ENCODE data around the gene TAC3. TPM values are rescaled to one million over a fixed set of nuclear protein-coding genes. Genes with fewer than 3 reads are reported as not detected.
"Not testable (repeated sequence)": the region's sequence is repeated elsewhere in the genome, so short reads cannot be mapped to it uniquely, and the experiment has no call there.

Gene TAC3
- total RNA-seq, 4 donors from 2014 or later, result not detected

DNA sequence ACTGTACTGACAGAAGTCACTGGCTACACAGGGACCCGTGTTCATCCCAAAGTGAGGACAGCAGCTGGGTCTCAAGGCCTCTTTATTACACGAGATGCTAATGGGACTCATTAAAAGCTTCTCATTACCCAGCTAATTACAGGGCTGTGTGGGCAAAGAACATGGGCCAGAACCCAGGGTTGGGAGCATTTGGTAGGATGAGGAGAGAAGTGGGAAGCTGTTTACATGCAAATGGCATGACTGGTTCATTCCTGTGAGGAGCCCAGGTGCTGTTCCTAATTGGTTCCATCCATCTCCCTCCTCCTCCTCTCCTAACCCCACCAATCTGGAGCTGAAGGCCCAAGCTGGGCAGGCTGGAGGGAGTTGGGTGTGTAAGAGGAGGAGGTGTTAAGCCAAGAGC is 8.9 kb upstream of the TAC3 start:
- Histone ChIP-seq H3K4me1 (peaks cover 0 to 7% (median 0%) of the 10 kb centered on the region in 4 donors), H3K27me3 (no peaks in the 10 kb centered on the region), H3K36me3 (no peaks in the 10 kb centered on the region), H3K9me3 (no peaks in the 10 kb centered on the region), H3K27ac (no peak overlapping the region), H3K4me3 (no peak overlapping the region)
- no peak for DNase-seq (ENCODE audit: low spot score in 2 of 2)
- TF ChIP-seq POLR2A (IDR thresholded peaks at IDR 0.05) (no peak), EP300 (IDR thresholded peaks at IDR 0.05) (no peak)
- TF ChIP-seq, protein P1, sequence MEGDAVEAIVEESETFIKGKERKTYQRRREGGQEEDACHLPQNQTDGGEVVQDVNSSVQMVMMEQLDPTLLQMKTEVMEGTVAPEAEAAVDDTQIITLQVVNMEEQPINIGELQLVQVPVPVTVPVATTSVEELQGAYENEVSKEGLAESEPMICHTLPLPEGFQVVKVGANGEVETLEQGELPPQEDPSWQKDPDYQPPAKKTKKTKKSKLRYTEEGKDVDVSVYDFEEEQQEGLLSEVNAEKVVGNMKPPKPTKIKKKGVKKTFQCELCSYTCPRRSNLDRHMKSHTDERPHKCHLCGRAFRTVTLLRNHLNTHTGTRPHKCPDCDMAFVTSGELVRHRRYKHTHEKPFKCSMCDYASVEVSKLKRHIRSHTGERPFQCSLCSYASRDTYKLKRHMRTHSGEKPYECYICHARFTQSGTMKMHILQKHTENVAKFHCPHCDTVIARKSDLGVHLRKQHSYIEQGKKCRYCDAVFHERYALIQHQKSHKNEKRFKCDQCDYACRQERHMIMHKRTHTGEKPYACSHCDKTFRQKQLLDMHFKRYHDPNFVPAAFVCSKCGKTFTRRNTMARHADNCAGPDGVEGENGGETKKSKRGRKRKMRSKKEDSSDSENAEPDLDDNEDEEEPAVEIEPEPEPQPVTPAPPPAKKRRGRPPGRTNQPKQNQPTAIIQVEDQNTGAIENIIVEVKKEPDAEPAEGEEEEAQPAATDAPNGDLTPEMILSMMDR (IDR thresholded peaks at IDR 0.05), result no peak
- WGBS, 2 donors, result 59 to 65% methylated on average over 2 of the region's 2 CpGs

DNA sequence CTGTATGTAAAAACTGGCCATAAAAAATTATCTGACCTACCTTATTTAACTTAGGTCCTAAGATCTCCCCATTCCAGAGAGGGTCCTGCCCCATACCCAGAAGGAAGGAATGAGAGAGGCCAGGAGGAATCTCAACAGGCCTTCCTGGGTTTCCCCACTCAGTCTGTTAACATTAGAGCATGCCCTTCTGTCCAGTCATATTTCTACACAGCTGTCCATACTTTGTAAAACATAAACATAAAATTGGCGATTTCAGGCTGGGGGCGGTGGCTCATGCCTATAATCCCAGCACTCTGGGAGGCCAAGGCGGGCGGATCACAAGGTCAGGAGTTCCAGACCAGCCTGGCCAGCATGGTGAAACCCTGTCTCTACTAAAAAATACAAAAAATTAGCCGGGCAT is 6.0 kb upstream of the TAC3 start:
- DNase-seq (ENCODE audit: low spot score in 2 of 2); H3K4me3 ChIP-seq; H3K27ac ChIP-seq; H3K9me3 ChIP-seq; H3K36me3 ChIP-seq; H3K4me1 ChIP-seq; H3K27me3 ChIP-seq: not testable (repeated sequence)
- 85 to 88% methylated on average over 5 of the region's 5 CpGs for WGBS, 2 donors

DNA sequence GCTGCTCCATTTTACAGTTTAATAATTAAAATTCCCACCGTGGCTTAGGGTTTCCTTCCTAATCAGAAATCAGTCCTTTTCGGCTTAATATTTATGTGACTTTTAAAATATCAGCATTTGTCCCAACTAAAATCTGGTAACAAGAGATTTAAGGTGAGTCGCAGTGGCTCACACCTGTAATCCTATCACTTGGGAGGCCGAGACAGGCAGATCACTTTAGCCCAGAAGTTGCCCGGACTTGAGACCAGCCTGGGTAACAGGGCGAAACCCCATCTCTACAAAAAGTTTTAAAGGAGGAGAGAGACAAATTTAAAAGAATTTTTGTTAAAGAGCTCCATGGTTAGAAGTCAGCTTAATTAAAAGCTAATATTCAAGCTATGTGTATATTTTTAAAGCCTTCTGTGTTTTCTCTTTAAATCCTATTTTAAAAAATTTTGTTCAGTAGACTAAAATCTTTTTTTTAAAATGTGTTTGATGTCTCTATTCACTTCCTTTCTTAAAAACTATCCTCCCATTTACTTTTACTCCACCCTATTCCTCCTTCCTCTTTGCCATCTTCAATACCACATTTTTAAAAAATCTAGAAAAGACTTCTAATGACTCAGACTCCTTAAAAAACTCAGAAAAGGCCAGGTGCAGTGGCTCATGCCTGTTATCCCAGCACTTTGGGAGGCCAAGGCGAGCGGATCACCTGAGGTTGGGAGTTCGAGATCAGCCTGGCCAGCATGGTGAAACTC is 3.8 kb upstream of the TAC3 start:
- H3K4me3 ChIP-seq, result no peak overlapping the region
- H3K36me3 ChIP-seq, result no peaks in the 10 kb centered on the region
- no peak for TF ChIP-seq EP300 (IDR thresholded peaks at IDR 0.05)
- TF ChIP-seq, protein P1 (IDR thresholded peaks at IDR 0.05), result no peak
- TF ChIP-seq POLR2A (IDR thresholded peaks at IDR 0.05), result no peak
- WGBS, 2 donors, result 86 to 87% methylated on average over 9 of the region's 9 CpGs
- no peaks in the 10 kb centered on the region for H3K9me3 ChIP-seq
- no peaks in the 10 kb centered on the region for H3K27me3 ChIP-seq
- DNase-seq (ENCODE audit: low spot score in 2 of 2), result no peak
- peaks cover 0 to 7% (median 0%) of the 10 kb centered on the region in 4 donors for H3K4me1 ChIP-seq
- no peak overlapping the region for H3K27ac ChIP-seq

DNA sequence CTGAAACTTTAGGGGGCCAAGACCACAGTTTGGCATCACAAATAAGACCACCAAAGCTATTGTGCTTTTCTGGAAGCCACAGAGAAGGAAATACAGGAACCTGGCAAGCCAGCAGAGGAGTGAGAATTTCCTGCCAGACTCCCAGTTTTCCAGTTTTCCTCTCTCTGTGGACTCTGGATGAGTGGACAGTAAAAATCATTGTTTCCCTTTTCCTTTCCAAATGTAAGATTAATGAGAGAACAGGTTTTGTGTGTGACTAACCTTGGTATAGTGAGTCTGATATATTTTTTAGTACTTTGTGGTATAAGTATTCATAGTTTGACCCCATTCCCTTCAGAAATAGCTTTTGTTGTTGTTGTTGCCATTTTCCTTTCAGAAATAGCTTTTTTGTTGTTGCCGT is 2.6 kb upstream of the TAC3 start:
- no peak for TF ChIP-seq POLR2A (IDR thresholded peaks at IDR 0.05)
- no peak for TF ChIP-seq EP300 (IDR thresholded peaks at IDR 0.05)
- 45 to 72% methylated on average over 1 of the region's 1 CpG for WGBS, 2 donors
- no peak for DNase-seq (ENCODE audit: low spot score in 2 of 2)
- no peaks in the 10 kb centered on the region for H3K36me3 ChIP-seq
- no peak overlapping the region for H3K4me3 ChIP-seq
- peaks cover 0 to 4% (median 0%) of the 10 kb centered on the region in 4 donors for H3K4me1 ChIP-seq
- peaks cover 0 to 3% of the 10 kb centered on the region in 2 donors for H3K27me3 ChIP-seq
- H3K9me3 ChIP-seq, result no peaks in the 10 kb centered on the region
- no peak overlapping the region for H3K27ac ChIP-seq

DNA sequence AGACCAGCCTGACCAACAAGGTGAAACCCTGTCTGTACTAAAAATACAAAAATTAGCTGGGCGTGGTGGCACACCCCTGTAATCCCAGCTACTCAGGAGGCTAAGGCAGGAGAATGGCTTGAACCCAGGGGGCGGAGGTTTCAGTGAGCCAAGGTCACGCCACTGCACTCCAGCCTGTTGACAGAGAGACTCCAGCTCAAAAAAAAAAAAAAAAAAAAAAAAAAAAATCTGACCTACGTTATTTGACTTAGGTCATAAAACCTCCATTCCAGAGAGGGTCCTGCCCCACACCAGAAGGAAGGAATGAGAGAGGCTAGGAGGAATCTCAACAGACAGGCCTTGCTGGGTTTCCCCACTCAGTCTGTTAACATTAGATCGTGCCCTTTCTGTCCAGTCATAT is 2.0 kb upstream of the TAC3 start:
- not testable (repeated sequence) for H3K9me3 ChIP-seq; H3K27ac ChIP-seq; H3K4me1 ChIP-seq; H3K36me3 ChIP-seq; H3K27me3 ChIP-seq; H3K4me3 ChIP-seq; DNase-seq (ENCODE audit: low spot score in 2 of 2)
- WGBS, 2 donors, result 67 to 78% methylated on average over 5 of the region's 5 CpGs

DNA sequence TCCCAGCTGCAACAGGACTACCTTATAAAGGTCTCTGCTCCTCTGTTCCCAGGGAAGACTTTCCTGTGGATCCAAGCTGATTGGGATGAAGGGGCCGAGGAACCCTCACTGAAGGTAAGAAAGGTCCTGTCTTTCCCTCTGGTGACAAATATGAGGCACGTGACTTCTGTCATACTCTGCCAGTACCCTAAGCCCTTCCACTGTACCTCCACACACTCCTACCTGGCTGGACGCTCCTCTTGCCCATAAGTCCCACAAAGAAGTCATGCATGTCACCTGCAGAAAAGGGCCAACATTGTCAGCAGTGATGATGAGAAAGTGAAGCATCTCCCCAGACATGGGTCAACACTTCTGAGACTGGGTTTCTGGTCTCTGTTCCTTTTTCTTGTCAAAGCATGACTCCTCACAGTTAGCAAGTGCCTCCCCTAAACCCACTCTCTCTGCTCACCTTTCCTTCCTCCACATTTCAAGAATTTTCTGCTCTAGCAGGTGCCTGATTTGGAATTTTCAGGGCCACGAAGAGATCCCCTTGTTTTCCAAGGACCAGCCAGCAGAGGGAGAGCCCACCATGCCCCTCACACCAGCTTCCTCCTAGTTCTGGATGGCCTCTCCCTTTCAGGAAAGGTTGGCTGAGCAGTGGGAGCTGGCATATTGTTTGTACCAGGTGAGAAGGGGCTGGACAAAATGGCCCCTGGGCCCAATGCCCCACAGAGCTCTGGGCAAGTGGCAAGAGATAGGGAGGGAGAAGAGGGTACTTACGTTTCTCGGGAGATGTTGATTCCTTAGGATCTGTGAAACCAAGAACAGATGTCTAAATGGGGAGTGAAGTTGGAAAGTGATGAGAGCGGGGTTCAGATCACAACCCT is 3.5 kb downstream of the TAC3 start:
- Histone ChIP-seq H3K4me1 (peaks cover 0 to 7% (median 6%) of the 10 kb centered on the region in 4 donors), H3K27me3 (peaks cover 0 to 3% of the 10 kb centered on the region in 2 donors), H3K4me3 (no peak overlapping the region), H3K36me3 (no peaks in the 10 kb centered on the region), H3K9me3 (no peaks in the 10 kb centered on the region), H3K27ac (no peak overlapping the region)
- DNase-seq (ENCODE audit: low spot score in 2 of 2), result no peak
- 74 to 83% methylated on average over 7 of the region's 7 CpGs for WGBS, 2 donors
- no peak for TF ChIP-seq EP300 (IDR thresholded peaks at IDR 0.05)
- no peak for TF ChIP-seq POLR2A (IDR thresholded peaks at IDR 0.05)
- TF ChIP-seq, protein P1 (IDR thresholded peaks at IDR 0.05), result no peak
